A549 (cell line): ENCODE data around the gene CAB39. TPM values are rescaled to one million over a fixed set of nuclear protein-coding genes. Genes with fewer than 3 reads are reported as not detected.

Experiments
- ATAC-seq, 2 experiments: fragments of 200-7000 bp in 1 of 2; fragments of >200 bp in 1 of 2; cut with Nextera tagmentation in 1 of 2; cut with Tn5 transposase in 1 of 2; 3 replicates each; pipeline versions ENCODE4 v1.8.0 to v1.9.1; 2018 to 2020; ENCODE audit warnings: mild to moderate bottlenecking in 1 of 2, moderate library complexity in 1 of 2
- CTCF ChIA-PET: fragments of 300-600 bp; sonication (Branson Sonifier 250); formaldehyde crosslinking; extraction: SDS; loops from one replicate; lab custom pipeline; 2021; ENCODE audit warnings: antibody characterized with exemption, inconsistent platforms; lab: Yijun Ruan, JAX
- POLR2A ChIA-PET: fragments of 350-600 bp; formaldehyde crosslinking; extraction: SDS; loops from one replicate; lab custom pipeline; 2021; ENCODE audit warnings: antibody characterized with exemption, inconsistent platforms; lab: Yijun Ruan, JAX
- DNase-seq, 2 experiments: peaks; one replicate each; pipeline versions ENCODE4 v3.0.0 to v3.0.0-alpha.2; 2011 to 2016; ENCODE audit warnings: low read depth in 1 of 2, low spot score in 1 of 2
- FAIRE-seq: peaks from 2 replicates; lab custom pipeline; 2011; peaks lifted over from hg19 to GRCh38; lab: Jason Lieb, UNC
- H3K27ac ChIP-seq, 2 experiments: fragments of >200 bp; sonication (Bioruptor Twin); formaldehyde crosslinking; 3 replicates each; pipeline ENCODE4 v1.5.1; 2016 to 2017
- H3K4me1 ChIP-seq: fragments of >200 bp; sonication (Bioruptor Twin); formaldehyde crosslinking; 3 replicates; pipeline ENCODE4 v1.6.1; 2016
- H3K4me2 ChIP-seq: fragments of >200 bp; sonication (Bioruptor Twin); formaldehyde crosslinking; 3 replicates; pipeline ENCODE4 v1.6.1; 2016
- H3K4me3 ChIP-seq: fragments of >200 bp; sonication (Bioruptor Twin); formaldehyde crosslinking; 3 replicates; pipeline ENCODE4 v1.5.1; 2016
- H3K9me3 ChIP-seq: fragments of >200 bp; sonication (Bioruptor Twin); formaldehyde crosslinking; 3 replicates; pipeline ENCODE4 v1.6.1; 2016
- CBX2 ChIP-seq: fragments of 200-600 bp; sonication (generic); IDR thresholded peaks from 2 replicates; pipeline ENCODE4 v1.6.1; 2016; ENCODE audit warnings: low read depth, mild to moderate bottlenecking, borderline replicate concordance
- CHD4 ChIP-seq: fragments of 200-600 bp; sonication (generic); IDR thresholded peaks from 2 replicates; pipeline ENCODE4 v1.6.1; 2016; ENCODE audit warnings: antibody characterized with exemption, mild to moderate bottlenecking, borderline replicate concordance
- EHF ChIP-seq: fragments of 250-450 bp; sonication (Bioruptor Pico); IDR thresholded peaks from 2 replicates; pipeline ENCODE4 v1.5.0; 2020; ENCODE audit warnings: mild to moderate bottlenecking
- EP300 ChIP-seq, 2 experiments: fragments of >200 bp; sonication (Bioruptor Twin); formaldehyde crosslinking; IDR thresholded peaks; 2 replicates in 1 of 2; 3 replicates in 1 of 2; pipeline ENCODE4 v1.6.1; 2016 to 2017
- HDAC2 ChIP-seq: fragments of 200-600 bp; sonication (generic); IDR thresholded peaks from 2 replicates; pipeline ENCODE4 v1.6.1; 2016
- HEYL ChIP-seq: fragments of 250-450 bp; sonication (Bioruptor Pico); IDR thresholded peaks from 2 replicates; pipeline ENCODE4 v1.8.0; 2021; ENCODE audit warnings: mild to moderate bottlenecking, moderate library complexity
- HOXB13 ChIP-seq: fragments of 250-450 bp; sonication (Bioruptor Pico); IDR thresholded peaks from 2 replicates; pipeline ENCODE4 v1.5.0; 2020; ENCODE audit warnings: low read depth, mild to moderate bottlenecking, moderate library complexity
- HOXB5 ChIP-seq: fragments of 250-450 bp; sonication (Bioruptor Pico); IDR thresholded peaks from 2 replicates; pipeline ENCODE4 v1.5.0; 2020; ENCODE audit warnings: mild to moderate bottlenecking, moderate library complexity
- JUN ChIP-seq, 2 experiments: fragments of >200 bp; sonication (Bioruptor Twin); formaldehyde crosslinking; IDR thresholded peaks; 2 replicates in 1 of 2; 3 replicates in 1 of 2; pipeline ENCODE4 v1.6.1; 2016 to 2017
- MAFK ChIP-seq: fragments of 450-650 bp; IDR thresholded peaks from 2 replicates; pipeline ENCODE4 v1.6.1; 2014; ENCODE audit not compliant: partially characterized antibody
- MAZ ChIP-seq: fragments of 150-350 bp; IDR thresholded peaks from 2 replicates; pipeline ENCODE4 v1.6.1; 2014; ENCODE audit warnings: antibody characterized with exemption, low read depth, low read length, borderline replicate concordance
- MYC ChIP-seq: IDR thresholded peaks from 2 replicates; pipeline ENCODE4 v1.6.1; 2012; ENCODE audit warnings: mild to moderate bottlenecking, inconsistent platforms, low read length, improper control_type of control experiment, borderline replicate concordance
- NR3C1 ChIP-seq: fragments of >200 bp; sonication (Bioruptor Twin); formaldehyde crosslinking; IDR thresholded peaks from 3 replicates; pipeline ENCODE4 v1.6.1; 2017
- POLR2AphosphoS2 ChIP-seq: conservative IDR thresholded peaks from 2 replicates; pipeline ENCODE4 v1.6.1; 2012; ENCODE audit warnings: low read length, improper control_type of control experiment, inconsistent platforms
- RCOR1 ChIP-seq: fragments of 150-350 bp; IDR thresholded peaks from 2 replicates; pipeline ENCODE4 v1.6.1; 2014; ENCODE audit warnings: antibody characterized with exemption, low read length, low read depth
- RNF2 ChIP-seq: fragments of 200-600 bp; sonication (generic); IDR thresholded peaks from 2 replicates; pipeline ENCODE4 v1.6.1; 2016; ENCODE audit warnings: low read depth, mild to moderate bottlenecking, antibody characterized with exemption, moderate library complexity, borderline replicate concordance
- ZC3H11A ChIP-seq: fragments of 450-650 bp; IDR thresholded peaks from 2 replicates; pipeline ENCODE4 v1.6.1; 2014; ENCODE audit warnings: antibody characterized with exemption, mild to moderate bottlenecking
- ZFP36 ChIP-seq: fragments of 450-650 bp; IDR thresholded peaks from 2 replicates; pipeline ENCODE4 v1.6.1; 2014; ENCODE audit warnings: borderline replicate concordance; ENCODE audit not compliant: partially characterized antibody
- ZSCAN20 ChIP-seq: fragments of 250-450 bp; sonication (Bioruptor Pico); IDR thresholded peaks from 2 replicates; pipeline ENCODE4 v1.8.0; 2022; ENCODE audit warnings: mild to moderate bottlenecking, moderate library complexity
- WGBS: methylation state at CpG from one replicate; pipeline ENCODE4 v1.1.6; 2017; ENCODE audit errors: missing lambda C conversion rate; 5-methylcytosine and 5-hydroxymethylcytosine counted together
- polyA plus RNA-seq, 4 experiments: library from polyadenylated mRNA; depleted of rRNA in 3 of 4; stranded (reverse); fragments of >200 nt; fragmentation: RNase III in 1 of 4; extraction: RNeasy Plus Mini Kit Qiagen cat#74134 plus additional on column Dnase treatment in 1 of 4; gene quantifications; 2 replicates in 3 of 4; 3 replicates in 1 of 4; pipeline ENCODE4 v1.2.3, GENCODE V29; 2011 to 2017
- TF ChIP-seq, protein P1 (sequence below): IDR thresholded peaks from 2 replicates; pipeline ENCODE4 v1.6.1; 2012
- TF ChIP-seq, protein P2 (sequence below): IDR thresholded peaks from 2 replicates; pipeline ENCODE4 v1.6.1; 2012
- TF ChIP-seq, protein P3 (sequence below): fragments of >200 bp; sonication (Bioruptor Twin); formaldehyde crosslinking; IDR thresholded peaks from 3 replicates; pipeline ENCODE4 v1.6.1; 2016
- TF ChIP-seq, protein P4 (sequence below): fragments of 250-450 bp; sonication (Bioruptor Pico); IDR thresholded peaks from 2 replicates; pipeline ENCODE4 v1.5.0; 2020; ENCODE audit warnings: low read depth, mild to moderate bottlenecking, moderate library complexity
- TF ChIP-seq, protein P5 (sequence below): fragments of >200 bp; sonication (Bioruptor Twin); formaldehyde crosslinking; IDR thresholded peaks from 3 replicates; pipeline ENCODE4 v1.5.1; 2016
- TF ChIP-seq, protein P6 (sequence below): fragments of 200-600 bp; sonication (generic); IDR thresholded peaks from 2 replicates; pipeline ENCODE4 v1.6.1; 2016; ENCODE audit warnings: antibody characterized with exemption, mild to moderate bottlenecking, moderate library complexity

CAB39 gene
- polyA plus RNA-seq, 2 of the 4 experiments (the other 2 are of a cell fraction): 28.4 to 54.2 TPM

DNA sequence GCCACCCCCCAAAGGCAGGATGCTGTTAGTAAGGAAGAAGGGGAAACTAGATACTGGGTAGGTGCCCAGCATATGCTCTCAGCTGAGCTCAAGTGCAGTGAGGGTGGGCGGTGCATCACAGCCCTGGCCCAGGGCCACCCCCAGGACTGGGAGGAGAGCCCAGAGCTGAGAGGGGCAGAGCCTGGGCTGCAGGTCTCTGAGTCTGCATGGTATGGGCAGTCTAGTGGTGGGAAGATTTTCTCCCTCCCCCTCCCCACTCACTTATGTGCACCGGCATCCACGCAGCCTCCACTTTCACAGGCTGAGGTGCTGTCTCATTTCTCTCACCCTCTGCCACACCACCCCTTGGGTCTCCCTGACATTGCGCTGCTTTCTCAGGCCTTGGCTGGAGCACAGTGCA is 48.5 kb upstream of the CAB39 start:
- no peak overlapping the region; a peak in 1 of 6 replicates for H3K27ac ChIP-seq
- FAIRE-seq: no peak
- no peaks in the 10 kb centered on the region for H3K9me3 ChIP-seq
- H3K4me1 ChIP-seq: no peaks in the 10 kb centered on the region
- ChIA-PET CTCF (no interaction called here), POLR2A (no interaction called here)
- DNase-seq: no peak
- 95% methylated on average over 4 of the region's 4 CpGs for WGBS
- no peak overlapping the region for H3K4me3 ChIP-seq
- no peak for TF ChIP-seq CHD4
- TF ChIP-seq MAZ: no peak
- no peak overlapping the region for H3K4me2 ChIP-seq
- ATAC-seq: peak in 1 of 2 experiments; percentile 15; a peak in 2 of 6 replicates

DNA sequence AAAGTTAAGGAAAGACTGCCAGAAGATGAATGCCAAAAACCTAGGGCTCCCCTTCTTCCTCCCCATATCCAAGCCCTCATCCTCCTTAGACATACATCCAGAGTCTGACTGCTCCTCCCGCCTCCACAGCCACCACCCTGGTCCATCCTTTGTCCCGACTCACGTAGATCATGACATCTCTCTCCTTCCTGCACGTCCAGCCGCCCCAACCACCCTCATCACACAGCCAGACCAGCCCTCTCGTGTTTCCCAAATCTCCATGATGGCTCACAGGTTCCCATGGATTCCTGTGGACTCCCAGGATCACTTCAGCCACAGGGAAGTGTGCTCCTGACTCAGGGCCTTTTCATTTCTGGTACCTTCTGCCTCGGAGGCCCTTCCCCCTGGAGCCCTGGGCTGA is 47.8 kb upstream of the CAB39 start:
- TF ChIP-seq CBX2 (no peak), HDAC2 (no peak), JUN (IDR thresholded peaks at IDR 0.05) (no peak), HOXB13 (no peak), HOXB5 (no peak), ZFP36 (no peak), EHF (CRISPR knock-in tag) (no peak), ZC3H11A (no peak), MAZ (no peak), RNF2 (no peak), NR3C1 (no peak), CHD4 (no peak), MYC (no peak), HEYL (no peak), MAFK (no peak), RCOR1 (no peak)
- TF ChIP-seq, protein P1, sequence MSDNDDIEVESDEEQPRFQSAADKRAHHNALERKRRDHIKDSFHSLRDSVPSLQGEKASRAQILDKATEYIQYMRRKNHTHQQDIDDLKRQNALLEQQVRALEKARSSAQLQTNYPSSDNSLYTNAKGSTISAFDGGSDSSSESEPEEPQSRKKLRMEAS: no peak
- TF ChIP-seq, protein P2, sequence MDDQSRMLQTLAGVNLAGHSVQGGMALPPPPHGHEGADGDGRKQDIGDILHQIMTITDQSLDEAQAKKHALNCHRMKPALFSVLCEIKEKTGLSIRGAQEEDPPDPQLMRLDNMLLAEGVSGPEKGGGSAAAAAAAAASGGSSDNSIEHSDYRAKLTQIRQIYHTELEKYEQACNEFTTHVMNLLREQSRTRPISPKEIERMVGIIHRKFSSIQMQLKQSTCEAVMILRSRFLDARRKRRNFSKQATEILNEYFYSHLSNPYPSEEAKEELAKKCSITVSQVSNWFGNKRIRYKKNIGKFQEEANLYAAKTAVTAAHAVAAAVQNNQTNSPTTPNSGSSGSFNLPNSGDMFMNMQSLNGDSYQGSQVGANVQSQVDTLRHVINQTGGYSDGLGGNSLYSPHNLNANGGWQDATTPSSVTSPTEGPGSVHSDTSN: no peak
- TF ChIP-seq, protein P3, sequence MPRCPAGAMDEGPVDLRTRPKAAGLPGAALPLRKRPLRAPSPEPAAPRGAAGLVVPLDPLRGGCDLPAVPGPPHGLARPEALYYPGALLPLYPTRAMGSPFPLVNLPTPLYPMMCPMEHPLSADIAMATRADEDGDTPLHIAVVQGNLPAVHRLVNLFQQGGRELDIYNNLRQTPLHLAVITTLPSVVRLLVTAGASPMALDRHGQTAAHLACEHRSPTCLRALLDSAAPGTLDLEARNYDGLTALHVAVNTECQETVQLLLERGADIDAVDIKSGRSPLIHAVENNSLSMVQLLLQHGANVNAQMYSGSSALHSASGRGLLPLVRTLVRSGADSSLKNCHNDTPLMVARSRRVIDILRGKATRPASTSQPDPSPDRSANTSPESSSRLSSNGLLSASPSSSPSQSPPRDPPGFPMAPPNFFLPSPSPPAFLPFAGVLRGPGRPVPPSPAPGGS: no peak
- TF ChIP-seq, protein P4, sequence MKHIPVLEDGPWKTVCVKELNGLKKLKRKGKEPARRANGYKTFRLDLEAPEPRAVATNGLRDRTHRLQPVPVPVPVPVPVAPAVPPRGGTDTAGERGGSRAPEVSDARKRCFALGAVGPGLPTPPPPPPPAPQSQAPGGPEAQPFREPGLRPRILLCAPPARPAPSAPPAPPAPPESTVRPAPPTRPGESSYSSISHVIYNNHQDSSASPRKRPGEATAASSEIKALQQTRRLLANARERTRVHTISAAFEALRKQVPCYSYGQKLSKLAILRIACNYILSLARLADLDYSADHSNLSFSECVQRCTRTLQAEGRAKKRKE: no peak
- Histone ChIP-seq H3K4me2 (no peak overlapping the region), H3K4me1 (no peaks in the 10 kb centered on the region), H3K4me3 (no peak overlapping the region), H3K27ac (no peak overlapping the region), H3K9me3 (no peaks in the 10 kb centered on the region)
- no peak for FAIRE-seq
- WGBS: 86% methylated on average over 7 of the region's 7 CpGs
- ChIA-PET POLR2A (no interaction called here), CTCF (no interaction called here)
- DNase-seq: no peak
- 0 out of 6 replicates have a peak, but pooled peaks of 1 of the 2 experiments have one; percentile 21 for ATAC-seq

DNA sequence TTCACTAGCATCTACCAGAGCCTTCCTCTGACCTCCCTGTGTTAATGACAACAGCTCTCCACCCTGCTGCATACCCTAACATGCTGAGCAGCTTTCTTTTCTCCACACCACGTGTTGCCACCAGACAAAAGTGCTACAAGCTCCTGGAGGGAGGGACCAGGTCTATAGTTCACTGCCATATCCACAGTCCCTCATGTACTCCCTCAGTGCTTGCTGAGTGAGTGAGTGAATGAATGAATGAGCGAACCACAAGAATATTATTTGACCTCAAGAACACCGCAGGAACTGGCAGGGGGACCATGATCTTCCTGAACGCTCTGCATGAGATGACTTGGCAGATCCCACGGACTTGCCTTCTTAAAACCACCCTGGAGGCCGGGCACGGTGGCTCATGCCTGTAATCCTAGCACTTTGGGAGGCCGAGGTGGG is 47.4 kb upstream of the CAB39 start:
- H3K4me1 ChIP-seq: no peaks in the 10 kb centered on the region
- ChIA-PET CTCF (interaction anchor here (1.0 kb wide), 1 partner anchor 596 kb away, joined by 3 read pairs; no protein-coding TSS in a partner anchor), POLR2A (no interaction called here)
- H3K27ac ChIP-seq: no peak overlapping the region
- 81% methylated on average over 8 of the region's 8 CpGs for WGBS
- FAIRE-seq (no peak), ATAC-seq (no peak), DNase-seq (no peak)
- H3K4me2 ChIP-seq: no peak overlapping the region
- H3K4me3 ChIP-seq: no peak overlapping the region
- no peaks in the 10 kb centered on the region for H3K9me3 ChIP-seq
- TF ChIP-seq JUN (IDR thresholded peaks at IDR 0.05) (no peak), EP300 (IDR thresholded peaks at IDR 0.05) (no peak), NR3C1 (no peak), POLR2AphosphoS2 (no peak), ZSCAN20 (no peak)
- TF ChIP-seq, protein P5, sequence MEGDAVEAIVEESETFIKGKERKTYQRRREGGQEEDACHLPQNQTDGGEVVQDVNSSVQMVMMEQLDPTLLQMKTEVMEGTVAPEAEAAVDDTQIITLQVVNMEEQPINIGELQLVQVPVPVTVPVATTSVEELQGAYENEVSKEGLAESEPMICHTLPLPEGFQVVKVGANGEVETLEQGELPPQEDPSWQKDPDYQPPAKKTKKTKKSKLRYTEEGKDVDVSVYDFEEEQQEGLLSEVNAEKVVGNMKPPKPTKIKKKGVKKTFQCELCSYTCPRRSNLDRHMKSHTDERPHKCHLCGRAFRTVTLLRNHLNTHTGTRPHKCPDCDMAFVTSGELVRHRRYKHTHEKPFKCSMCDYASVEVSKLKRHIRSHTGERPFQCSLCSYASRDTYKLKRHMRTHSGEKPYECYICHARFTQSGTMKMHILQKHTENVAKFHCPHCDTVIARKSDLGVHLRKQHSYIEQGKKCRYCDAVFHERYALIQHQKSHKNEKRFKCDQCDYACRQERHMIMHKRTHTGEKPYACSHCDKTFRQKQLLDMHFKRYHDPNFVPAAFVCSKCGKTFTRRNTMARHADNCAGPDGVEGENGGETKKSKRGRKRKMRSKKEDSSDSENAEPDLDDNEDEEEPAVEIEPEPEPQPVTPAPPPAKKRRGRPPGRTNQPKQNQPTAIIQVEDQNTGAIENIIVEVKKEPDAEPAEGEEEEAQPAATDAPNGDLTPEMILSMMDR: no peak
- TF ChIP-seq, protein P1: no peak
- TF ChIP-seq, protein P6, sequence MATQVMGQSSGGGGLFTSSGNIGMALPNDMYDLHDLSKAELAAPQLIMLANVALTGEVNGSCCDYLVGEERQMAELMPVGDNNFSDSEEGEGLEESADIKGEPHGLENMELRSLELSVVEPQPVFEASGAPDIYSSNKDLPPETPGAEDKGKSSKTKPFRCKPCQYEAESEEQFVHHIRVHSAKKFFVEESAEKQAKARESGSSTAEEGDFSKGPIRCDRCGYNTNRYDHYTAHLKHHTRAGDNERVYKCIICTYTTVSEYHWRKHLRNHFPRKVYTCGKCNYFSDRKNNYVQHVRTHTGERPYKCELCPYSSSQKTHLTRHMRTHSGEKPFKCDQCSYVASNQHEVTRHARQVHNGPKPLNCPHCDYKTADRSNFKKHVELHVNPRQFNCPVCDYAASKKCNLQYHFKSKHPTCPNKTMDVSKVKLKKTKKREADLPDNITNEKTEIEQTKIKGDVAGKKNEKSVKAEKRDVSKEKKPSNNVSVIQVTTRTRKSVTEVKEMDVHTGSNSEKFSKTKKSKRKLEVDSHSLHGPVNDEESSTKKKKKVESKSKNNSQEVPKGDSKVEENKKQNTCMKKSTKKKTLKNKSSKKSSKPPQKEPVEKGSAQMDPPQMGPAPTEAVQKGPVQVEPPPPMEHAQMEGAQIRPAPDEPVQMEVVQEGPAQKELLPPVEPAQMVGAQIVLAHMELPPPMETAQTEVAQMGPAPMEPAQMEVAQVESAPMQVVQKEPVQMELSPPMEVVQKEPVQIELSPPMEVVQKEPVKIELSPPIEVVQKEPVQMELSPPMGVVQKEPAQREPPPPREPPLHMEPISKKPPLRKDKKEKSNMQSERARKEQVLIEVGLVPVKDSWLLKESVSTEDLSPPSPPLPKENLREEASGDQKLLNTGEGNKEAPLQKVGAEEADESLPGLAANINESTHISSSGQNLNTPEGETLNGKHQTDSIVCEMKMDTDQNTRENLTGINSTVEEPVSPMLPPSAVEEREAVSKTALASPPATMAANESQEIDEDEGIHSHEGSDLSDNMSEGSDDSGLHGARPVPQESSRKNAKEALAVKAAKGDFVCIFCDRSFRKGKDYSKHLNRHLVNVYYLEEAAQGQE: no peak
